HG02798 (cell line): Measurements from ENCODE around the gene DGLUCY.
A peak's percentile ranks its signal among the peaks of the same experiment; 100 is the strongest.
"Not testable (repeated sequence)": the region's sequence is repeated elsewhere in the genome, so short reads cannot be mapped to it uniquely, and the experiment has no call there.

Experiments used
- ATAC-seq: cut with Tn5 transposase; IDR thresholded peaks from one replicate; pipeline ENCODE4 v1.9.1; 2021; ENCODE audit warnings: mild to moderate bottlenecking; ENCODE audit not compliant: unreplicated experiment, poor library complexity

Gene DGLUCY

GRCh38 chr14:91159182-91159581 lies 45.3 kb downstream of the DGLUCY start:
- ATAC-seq = no peak

GRCh38 chr14:91159906-91160305 lies 46.0 kb downstream of the DGLUCY start:
- ATAC-seq = no peak

- no peak for ATAC-seq
Measured at GRCh38 chr14:91163316-91163715, 49.4 kb downstream of the DGLUCY start.

GRCh38 chr14:91164676-91165075 lies 50.8 kb downstream of the DGLUCY start:
- no peak for ATAC-seq

GRCh38 chr14:91167380-91167770 lies 53.5 kb downstream of the DGLUCY start:
- ATAC-seq = no peak

- ATAC-seq = no peak
Measured at GRCh38 chr14:91169951-91170350, 56.1 kb downstream of the DGLUCY start.

GRCh38 chr14:91170504-91171121 lies 56.7 kb downstream of the DGLUCY start:
- ATAC-seq = no peak

GRCh38 chr14:91171291-91171690 lies 57.4 kb downstream of the DGLUCY start:
- no peak for ATAC-seq

GRCh38 chr14:91173221-91173670 lies 59.4 kb downstream of the DGLUCY start:
- peak; percentile 59 for ATAC-seq

GRCh38 chr14:91173904-91174303 lies 60.0 kb downstream of the DGLUCY start:
- ATAC-seq = no peak

- no peak for ATAC-seq
Measured at GRCh38 chr14:91175291-91176201, 61.7 kb downstream of the DGLUCY start.

GRCh38 chr14:91177073-91178034 lies 63.5 kb downstream of the DGLUCY start:
- ATAC-seq = no peak

- ATAC-seq = no peak
Measured at GRCh38 chr14:91180611-91181010, 66.7 kb downstream of the DGLUCY start.

- ATAC-seq = not testable (repeated sequence)
Measured at GRCh38 chr14:91182753-91183152, 68.9 kb downstream of the DGLUCY start.

GRCh38 chr14:91184559-91184958 lies 70.7 kb downstream of the DGLUCY start:
- ATAC-seq = no peak

- ATAC-seq = no peak
Measured at GRCh38 chr14:91185721-91186120, 71.8 kb downstream of the DGLUCY start.

- ATAC-seq = no peak
Measured at GRCh38 chr14:91186515-91187066, 72.7 kb downstream of the DGLUCY start.

- ATAC-seq = no peak
Measured at GRCh38 chr14:91187271-91187670, 73.4 kb downstream of the DGLUCY start.

GRCh38 chr14:91190853-91191252 lies 77.0 kb downstream of the DGLUCY start:
- ATAC-seq = no peak

GRCh38 chr14:91193069-91193468 lies 79.2 kb downstream of the DGLUCY start:
- ATAC-seq = no peak
